ENCODE measurements around the gene FAM89A. TPM values are rescaled to one million over a fixed set of nuclear protein-coding genes. Genes with fewer than 3 reads are reported as not detected.

FAM89A gene
- total and polyA plus RNA-seq, 2 of the 13 experiments (the other 11 are each of a cell fraction or from before 2014, with no cell fraction given) = 0.35 to 0.44 TPM

- H3K79me2 ChIP-seq (ENCODE audit: insufficient read depth, low read length) = no peaks in the 10 kb centered on the region
- H3K4me2 ChIP-seq (ENCODE audit: low read depth, low read length) = no peak overlapping the region
- TF ChIP-seq KLF15 (CRISPR knock-in tag; IDR thresholded peaks at IDR 0.05; ENCODE audit: borderline replicate concordance) (no peak), MXD3 (CRISPR knock-in tag; IDR thresholded peaks at IDR 0.05) (no peak), PHF8 (CRISPR knock-in tag; IDR thresholded peaks at IDR 0.05) (no peak), MIER3 (CRISPR knock-in tag; IDR thresholded peaks at IDR 0.05; ENCODE audit: borderline replicate concordance) (no peak), ZNF552 (CRISPR knock-in tag; IDR thresholded peaks at IDR 0.05; ENCODE audit: borderline replicate concordance) (no peak), ZNF747 (CRISPR knock-in tag; IDR thresholded peaks at IDR 0.05; ENCODE audit: borderline replicate concordance) (no peak), MXD1 (CRISPR knock-in tag; IDR thresholded peaks at IDR 0.05) (no peak), ZNF564 (CRISPR knock-in tag; IDR thresholded peaks at IDR 0.05) (no peak), MAF1 (CRISPR knock-in tag; IDR thresholded peaks at IDR 0.05; ENCODE audit: borderline replicate concordance) (no peak), NR2F6 (IDR thresholded peaks at IDR 0.05) (no peak), NR2F6 (CRISPR knock-in tag; IDR thresholded peaks at IDR 0.05) (no peak)
- TF ChIP-seq, protein P1, sequence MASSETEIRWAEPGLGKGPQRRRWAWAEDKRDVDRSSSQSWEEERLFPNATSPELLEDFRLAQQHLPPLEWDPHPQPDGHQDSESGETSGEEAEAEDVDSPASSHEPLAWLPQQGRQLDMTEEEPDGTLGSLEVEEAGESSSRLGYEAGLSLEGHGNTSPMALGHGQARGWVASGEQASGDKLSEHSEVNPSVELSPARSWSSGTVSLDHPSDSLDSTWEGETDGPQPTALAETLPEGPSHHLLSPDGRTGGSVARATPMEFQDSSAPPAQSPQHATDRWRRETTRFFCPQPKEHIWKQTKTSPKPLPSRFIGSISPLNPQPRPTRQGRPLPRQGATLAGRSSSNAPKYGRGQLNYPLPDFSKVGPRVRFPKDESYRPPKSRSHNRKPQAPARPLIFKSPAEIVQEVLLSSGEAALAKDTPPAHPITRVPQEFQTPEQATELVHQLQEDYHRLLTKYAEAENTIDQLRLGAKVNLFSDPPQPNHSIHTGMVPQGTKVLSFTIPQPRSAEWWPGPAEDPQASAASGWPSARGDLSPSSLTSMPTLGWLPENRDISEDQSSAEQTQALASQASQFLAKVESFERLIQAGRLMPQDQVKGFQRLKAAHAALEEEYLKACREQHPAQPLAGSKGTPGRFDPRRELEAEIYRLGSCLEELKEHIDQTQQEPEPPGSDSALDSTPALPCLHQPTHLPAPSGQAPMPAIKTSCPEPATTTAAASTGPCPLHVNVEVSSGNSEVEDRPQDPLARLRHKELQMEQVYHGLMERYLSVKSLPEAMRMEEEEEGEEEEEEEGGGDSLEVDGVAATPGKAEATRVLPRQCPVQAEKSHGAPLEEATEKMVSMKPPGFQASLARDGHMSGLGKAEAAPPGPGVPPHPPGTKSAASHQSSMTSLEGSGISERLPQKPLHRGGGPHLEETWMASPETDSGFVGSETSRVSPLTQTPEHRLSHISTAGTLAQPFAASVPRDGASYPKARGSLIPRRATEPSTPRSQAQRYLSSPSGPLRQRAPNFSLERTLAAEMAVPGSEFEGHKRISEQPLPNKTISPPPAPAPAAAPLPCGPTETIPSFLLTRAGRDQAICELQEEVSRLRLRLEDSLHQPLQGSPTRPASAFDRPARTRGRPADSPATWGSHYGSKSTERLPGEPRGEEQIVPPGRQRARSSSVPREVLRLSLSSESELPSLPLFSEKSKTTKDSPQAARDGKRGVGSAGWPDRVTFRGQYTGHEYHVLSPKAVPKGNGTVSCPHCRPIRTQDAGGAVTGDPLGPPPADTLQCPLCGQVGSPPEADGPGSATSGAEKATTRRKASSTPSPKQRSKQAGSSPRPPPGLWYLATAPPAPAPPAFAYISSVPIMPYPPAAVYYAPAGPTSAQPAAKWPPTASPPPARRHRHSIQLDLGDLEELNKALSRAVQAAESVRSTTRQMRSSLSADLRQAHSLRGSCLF (CRISPR knock-in tag; IDR thresholded peaks at IDR 0.05; ENCODE audit: borderline replicate concordance) = no peak
- TF ChIP-seq, protein P2, sequence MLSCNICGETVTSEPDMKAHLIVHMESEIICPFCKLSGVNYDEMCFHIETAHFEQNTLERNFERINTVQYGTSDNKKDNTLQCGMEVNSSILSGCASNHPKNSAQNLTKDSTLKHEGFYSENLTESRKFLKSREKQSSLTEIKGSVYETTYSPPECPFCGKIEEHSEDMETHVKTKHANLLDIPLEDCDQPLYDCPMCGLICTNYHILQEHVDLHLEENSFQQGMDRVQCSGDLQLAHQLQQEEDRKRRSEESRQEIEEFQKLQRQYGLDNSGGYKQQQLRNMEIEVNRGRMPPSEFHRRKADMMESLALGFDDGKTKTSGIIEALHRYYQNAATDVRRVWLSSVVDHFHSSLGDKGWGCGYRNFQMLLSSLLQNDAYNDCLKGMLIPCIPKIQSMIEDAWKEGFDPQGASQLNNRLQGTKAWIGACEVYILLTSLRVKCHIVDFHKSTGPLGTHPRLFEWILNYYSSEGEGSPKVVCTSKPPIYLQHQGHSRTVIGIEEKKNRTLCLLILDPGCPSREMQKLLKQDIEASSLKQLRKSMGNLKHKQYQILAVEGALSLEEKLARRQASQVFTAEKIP (CRISPR knock-in tag; IDR thresholded peaks at IDR 0.05; ENCODE audit: borderline replicate concordance) = no peak
- peaks cover 0 to 9% of the 10 kb centered on the region in 2 experiments; a peak in 1 of 5 replicates for H3K27me3 ChIP-seq (ENCODE audit: control insufficient read depth in 1 of 2, insufficient read depth in 2 of 2, low read length in 2 of 2)
- H3K4me1 ChIP-seq (ENCODE audit: insufficient read depth, low read length) = no peaks in the 10 kb centered on the region
- H4K20me1 ChIP-seq (ENCODE audit: insufficient read depth, low read length) = no peaks in the 10 kb centered on the region
- H3K36me3 ChIP-seq (replicated peaks in 1 of 2; ENCODE audit: control insufficient read depth in 1 of 2, insufficient read depth in 2 of 2, low read length in 2 of 2) = no peaks in the 10 kb centered on the region
- intact Hi-C loops (cut with micrococcal nuclease; ENCODE audit: unreplicated experiment) = no loop called here
- no peaks in the 10 kb centered on the region for H3K9me3 ChIP-seq (ENCODE audit: low read length)
- ATAC-seq = no peak
- in situ Hi-C loops (cut with HindIII; ENCODE audit: extremely low pct_ligation_motif_present, low pct_unique_long_range_greater_than_20kb) = no loop called here
- no peak overlapping the region for H3K4me3 ChIP-seq (replicated peaks in 1 of 3; ENCODE audit: insufficient read depth in 1 of 3, low read depth in 2 of 3, low read length in 3 of 3)
- ChIA-PET POLR2A (no interaction called here), CTCF (ENCODE audit: low intra/inter-chr PET ratio, low total read pairs) (no interaction called here)
- H3K27ac ChIP-seq (ENCODE audit: extremely low read length, insufficient read depth, low read length) = no peak overlapping the region
- DNase-seq (ENCODE audit: low spot score) = no peak
- H2AFZ ChIP-seq (ENCODE audit: low read length) = no peak overlapping the region
- no peak for FAIRE-seq
- no TSS peak for BruUV-seq (replicated peaks)
- WGBS (ENCODE audit: low lambda C conversion rate) = 50% methylated on average over 5 of the region's 5 CpGs
- H3K9ac ChIP-seq (ENCODE audit: insufficient read depth, low read depth, low read length) = no peak overlapping the region
Measured at GRCh38 chr1:231076802-231077201, 36.7 kb upstream of the FAM89A start.

All from HepG2 (cell line).